ENCODE results near the gene ITM2C.
A peak's percentile ranks its signal among the peaks of the same experiment; 100 is the strongest.

The ITM2C gene

GRCh38 chr2:230906471-230907230, 41.9 kb downstream of the ITM2C start:
- no peak for DNase-seq
- TF ChIP-seq GATA1 (IDR thresholded peaks at IDR 0.05; ENCODE audit: low read depth, low read length) = no peak
- no peak for TF ChIP-seq POLR2A (IDR thresholded peaks at IDR 0.05; ENCODE audit: low read length)

GRCh38 chr2:230907361-230908091, 42.8 kb downstream of the ITM2C start:
- DNase-seq = no peak
- no peak for TF ChIP-seq GATA1 (IDR thresholded peaks at IDR 0.05; ENCODE audit: low read depth, low read length)
- no peak for TF ChIP-seq POLR2A (IDR thresholded peaks at IDR 0.05; ENCODE audit: low read length)

- TF ChIP-seq GATA1 (IDR thresholded peaks at IDR 0.05; ENCODE audit: low read depth, low read length) (no peak), POLR2A (IDR thresholded peaks at IDR 0.05; ENCODE audit: low read length) (no peak)
Measured at GRCh38 chr2:230908092-230908594, 43.4 kb downstream of the ITM2C start.

DNA sequence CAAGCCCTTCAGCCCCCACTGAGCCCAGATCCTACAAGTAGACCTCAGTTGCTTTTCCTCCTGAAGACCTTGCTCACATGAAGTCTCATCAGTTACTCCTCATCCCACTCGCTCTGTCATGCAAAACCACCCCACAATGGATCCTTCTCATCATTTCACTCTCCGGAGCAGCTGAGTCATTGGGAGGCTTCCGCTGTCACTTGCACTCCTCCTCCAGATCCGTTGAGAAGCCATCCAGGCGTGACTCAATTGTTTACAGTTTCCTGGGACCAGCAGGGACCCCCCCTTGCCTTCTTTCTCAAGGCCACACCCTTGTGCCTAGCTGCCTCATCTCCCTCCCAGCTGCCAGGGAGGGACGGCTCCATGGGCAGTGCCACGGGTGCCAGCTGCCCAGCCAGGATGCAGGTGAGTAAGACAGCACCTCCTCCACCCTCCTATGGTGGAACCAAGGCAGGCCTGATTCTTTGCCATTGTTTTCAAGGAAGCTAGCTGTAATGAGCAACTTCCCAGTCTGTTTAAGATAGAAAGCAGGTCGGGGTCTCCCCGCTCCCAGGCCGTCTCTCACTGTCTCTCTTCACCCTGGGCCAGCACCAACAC, 44.0 kb downstream of the ITM2C start:
- no peak for TF ChIP-seq GATA1 (IDR thresholded peaks at IDR 0.05; ENCODE audit: low read depth, low read length)
- TF ChIP-seq POLR2A (IDR thresholded peaks at IDR 0.05; ENCODE audit: low read length) = no peak

More at GRCh38 chr2:230908092-230908594, 43.4 kb downstream of the ITM2C start:
- DNase-seq = no peak

GRCh38 chr2:230909841-230910545, 45.3 kb downstream of the ITM2C start:
- no peak for DNase-seq
- no peak for TF ChIP-seq GATA1 (IDR thresholded peaks at IDR 0.05; ENCODE audit: low read depth, low read length)
- TF ChIP-seq POLR2A (IDR thresholded peaks at IDR 0.05; ENCODE audit: low read length) = no peak

More for the DNA sequence above, 44.0 kb downstream of the ITM2C start:
- no peak for DNase-seq

GRCh38 chr2:230910546-230911177, 45.9 kb downstream of the ITM2C start:
- TF ChIP-seq GATA1 (IDR thresholded peaks at IDR 0.05; ENCODE audit: low read depth, low read length) = no peak
- TF ChIP-seq POLR2A (IDR thresholded peaks at IDR 0.05; ENCODE audit: low read length) = no peak

DNA sequence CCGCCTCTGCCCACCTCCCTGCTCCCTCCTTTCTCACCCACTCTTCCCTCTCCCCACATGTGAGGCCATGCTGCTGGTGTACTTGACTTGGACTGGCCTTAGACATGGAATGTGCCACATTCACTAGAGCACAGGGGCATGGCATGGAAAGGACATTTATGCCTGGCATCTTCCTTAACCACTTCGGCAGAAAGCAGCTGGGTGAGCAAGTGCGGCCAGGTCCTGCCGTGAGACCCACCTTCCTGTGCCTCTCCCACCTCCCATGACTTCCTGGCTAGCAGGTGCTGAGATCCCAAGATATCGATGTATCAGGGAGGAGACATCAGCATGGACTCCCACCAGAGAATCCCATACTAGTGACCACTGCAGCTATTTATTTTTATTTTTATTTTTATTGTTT, 47.3 kb downstream of the ITM2C start:
- no peak for TF ChIP-seq POLR2A (IDR thresholded peaks at IDR 0.05; ENCODE audit: low read length)
- DNase-seq = no peak

More at GRCh38 chr2:230910546-230911177, 45.9 kb downstream of the ITM2C start:
- peak in 1 of 2 experiments; percentile 25 for DNase-seq

- DNase-seq = no peak
- TF ChIP-seq GATA1 (IDR thresholded peaks at IDR 0.05; ENCODE audit: low read depth, low read length) = no peak
- TF ChIP-seq POLR2A (IDR thresholded peaks at IDR 0.05; ENCODE audit: low read length) = no peak
Measured at GRCh38 chr2:230912724-230913123, 48.0 kb downstream of the ITM2C start.

DNA sequence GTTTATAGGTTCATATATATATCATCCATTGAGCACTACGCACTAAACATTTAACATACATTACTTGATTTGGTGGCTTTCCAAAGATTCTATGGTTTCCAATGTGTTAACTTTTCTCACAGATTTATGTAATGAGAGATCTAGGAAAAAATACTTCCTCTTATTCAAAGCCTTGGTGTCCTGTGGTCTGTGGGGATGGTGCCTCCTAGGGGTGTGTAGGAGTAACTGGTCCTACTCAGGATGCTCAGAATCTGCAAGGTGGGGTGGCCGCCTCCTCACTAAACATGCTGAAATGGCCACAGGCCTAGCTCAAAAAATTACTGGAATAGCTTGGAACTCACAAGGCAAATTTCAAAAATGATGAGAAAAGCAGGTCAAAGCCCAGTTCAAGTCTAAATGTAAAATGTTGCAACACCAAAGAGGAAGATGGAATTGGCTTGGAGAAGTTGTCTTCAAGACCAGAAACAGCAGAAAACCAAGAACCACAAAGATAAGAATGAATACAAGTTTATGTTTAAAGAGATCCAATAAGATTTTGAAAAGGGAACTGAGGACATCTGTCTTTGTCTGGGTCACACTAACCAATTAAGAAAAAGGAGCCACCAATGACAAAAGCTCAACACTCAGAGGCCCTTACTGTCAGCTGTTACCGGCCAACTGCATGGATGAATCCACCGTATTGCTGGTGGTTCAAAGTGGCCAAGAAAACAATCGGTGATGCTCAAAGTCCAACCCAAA, 48.8 kb downstream of the ITM2C start:
- TF ChIP-seq GATA1 (IDR thresholded peaks at IDR 0.05; ENCODE audit: low read depth, low read length) = no peak
- TF ChIP-seq POLR2A (IDR thresholded peaks at IDR 0.05; ENCODE audit: low read length) = no peak
- DNase-seq = no peak

DNA sequence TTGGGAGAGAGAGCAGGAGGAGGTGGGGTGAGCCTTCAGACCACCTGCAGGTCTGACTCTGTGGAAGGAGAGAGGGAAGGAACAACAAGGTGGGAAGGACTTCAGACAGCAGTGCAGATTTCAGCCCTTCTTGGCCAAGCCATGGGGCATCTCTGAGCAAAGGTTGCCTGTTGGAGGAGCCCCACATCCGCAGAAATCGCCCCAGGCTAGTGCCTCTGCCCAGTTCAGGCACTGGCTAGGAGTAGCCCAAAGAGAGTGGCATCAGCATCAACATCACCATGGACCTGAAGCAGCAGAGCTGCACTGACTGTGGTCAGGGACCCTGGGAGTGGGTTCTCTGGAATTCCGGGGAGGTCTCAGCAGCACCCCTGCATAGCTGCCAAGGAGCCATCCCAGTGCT, 50.1 kb downstream of the ITM2C start:
- no peak for DNase-seq
- TF ChIP-seq POLR2A (IDR thresholded peaks at IDR 0.05; ENCODE audit: low read length) = no peak
- no peak for TF ChIP-seq GATA1 (IDR thresholded peaks at IDR 0.05; ENCODE audit: low read depth, low read length)

- TF ChIP-seq GATA1 (IDR thresholded peaks at IDR 0.05; ENCODE audit: low read depth, low read length) (no peak), POLR2A (IDR thresholded peaks at IDR 0.05; ENCODE audit: low read length) (no peak)
- DNase-seq = no peak
Measured at GRCh38 chr2:230915319-230915718, 50.6 kb downstream of the ITM2C start.

- TF ChIP-seq GATA1 (IDR thresholded peaks at IDR 0.05; ENCODE audit: low read depth, low read length) = no peak
- TF ChIP-seq POLR2A (IDR thresholded peaks at IDR 0.05; ENCODE audit: low read length) = no peak
- DNase-seq = no peak
Measured at GRCh38 chr2:230916218-230916617, 51.5 kb downstream of the ITM2C start.

- TF ChIP-seq GATA1 (IDR thresholded peaks at IDR 0.05; ENCODE audit: low read depth, low read length) = no peak
- no peak for TF ChIP-seq POLR2A (IDR thresholded peaks at IDR 0.05; ENCODE audit: low read length)
Measured at GRCh38 chr2:230919240-230919639, 54.5 kb downstream of the ITM2C start.

More at GRCh38 chr2:230919240-230919639, 54.5 kb downstream of the ITM2C start:
- DNase-seq = no peak

All from erythroblast (primary cell).